H9 (cell line): ENCODE measurements around the gene ARNT2. TPM values are rescaled to one million over a fixed set of nuclear protein-coding genes. Genes with fewer than 3 reads are reported as not detected.
"Not testable (repeated sequence)": the region's sequence is repeated elsewhere in the genome, so short reads cannot be mapped to it uniquely, and the experiment has no call there.

ENCODE experiments used
- DNase-seq: peaks from one replicate; pipeline ENCODE4 v3.0.0-alpha.2; 2017
- H2AFZ ChIP-seq: one replicate; pipeline ENCODE4 v1.6.1; 2013; ENCODE audit warnings: mild to moderate bottlenecking, low read length, control low read depth, moderate library complexity
- H2AK5ac ChIP-seq: 2 replicates; pipeline ENCODE4 v1.6.1; 2013; ENCODE audit warnings: low read length, control low read depth, mixed read lengths; ENCODE audit not compliant: insufficient read length
- H2BK120ac ChIP-seq: one replicate; pipeline ENCODE4 v1.6.1; 2013; ENCODE audit warnings: low read depth, mild to moderate bottlenecking, low read length, control low read depth, inconsistent platforms; ENCODE audit not compliant: poor library complexity, severe bottlenecking
- H2BK12ac ChIP-seq: 2 replicates; pipeline ENCODE4 v1.6.1; 2013; ENCODE audit warnings: low read length, control low read depth, mixed read lengths, low read depth; ENCODE audit not compliant: insufficient read length
- H2BK15ac ChIP-seq: 2 replicates; pipeline ENCODE4 v1.6.1; 2013; ENCODE audit warnings: low read depth, low read length, control low read depth
- H2BK20ac ChIP-seq: one replicate; pipeline ENCODE4 v1.6.1; 2013; ENCODE audit warnings: low read depth, mild to moderate bottlenecking, low read length, control low read depth, inconsistent platforms; ENCODE audit not compliant: poor library complexity, severe bottlenecking
- H2BK5ac ChIP-seq: 2 replicates; pipeline ENCODE4 v1.6.1; 2013; ENCODE audit warnings: low read length, control low read depth, mixed read lengths; ENCODE audit not compliant: insufficient read length
- H3K14ac ChIP-seq: 2 replicates; pipeline ENCODE4 v1.6.1; 2013; ENCODE audit warnings: low read length, control low read depth; ENCODE audit not compliant: insufficient read depth
- H3K18ac ChIP-seq: 2 replicates; pipeline ENCODE4 v1.6.1; 2013; ENCODE audit warnings: low read depth, mild to moderate bottlenecking, mixed read lengths, low read length, control low read depth; ENCODE audit not compliant: insufficient read length
- H3K23ac ChIP-seq: 2 replicates; pipeline ENCODE4 v1.6.1; 2013; ENCODE audit warnings: low read length, control low read depth, mixed read lengths, low read depth; ENCODE audit not compliant: insufficient read length
- H3K23me2 ChIP-seq: 2 replicates; pipeline ENCODE4 v1.6.1; 2013; ENCODE audit warnings: low read depth, mild to moderate bottlenecking, mixed read lengths, low read length, control low read depth; ENCODE audit not compliant: insufficient read length, poor library complexity, severe bottlenecking
- H3K27ac ChIP-seq: 2 replicates; pipeline ENCODE4 v1.5.1; 2013; ENCODE audit warnings: low read length, control low read depth, mixed read lengths, low read depth; ENCODE audit not compliant: insufficient read length
- H3K27me3 ChIP-seq: 2 replicates; pipeline ENCODE4 v1.6.1; 2013; ENCODE audit warnings: low read length, control low read depth, inconsistent platforms; ENCODE audit not compliant: insufficient read depth
- H3K4ac ChIP-seq: 2 replicates; pipeline ENCODE4 v1.6.1; 2013; ENCODE audit warnings: low read depth, mild to moderate bottlenecking, control low read depth, inconsistent platforms, low read length, moderate library complexity
- H3K4me1 ChIP-seq: 2 replicates; pipeline ENCODE4 v1.6.1; 2013; ENCODE audit warnings: low read length, control low read depth, inconsistent platforms; ENCODE audit not compliant: insufficient read depth
- H3K4me2 ChIP-seq: 2 replicates; pipeline ENCODE4 v1.6.1; 2013; ENCODE audit warnings: low read length, control low read depth, mixed read lengths; ENCODE audit not compliant: insufficient read length, insufficient read depth
- H3K56ac ChIP-seq: 2 replicates; pipeline ENCODE4 v1.6.1; 2013; ENCODE audit warnings: low read depth, mild to moderate bottlenecking, mixed read lengths, low read length, control low read depth; ENCODE audit not compliant: insufficient read length
- H3K79me1 ChIP-seq: 2 replicates; pipeline ENCODE4 v1.6.1; 2013; ENCODE audit warnings: low read depth, mild to moderate bottlenecking, moderate library complexity, low read length, control low read depth, inconsistent platforms; ENCODE audit not compliant: insufficient read depth, poor library complexity, severe bottlenecking
- H3K79me2 ChIP-seq: 2 replicates; pipeline ENCODE4 v1.6.1; 2013; ENCODE audit warnings: low read length, control low read depth, inconsistent platforms; ENCODE audit not compliant: insufficient read depth
- H3K9ac ChIP-seq: 2 replicates; pipeline ENCODE4 v1.6.1; 2013; ENCODE audit warnings: low read length, control low read depth, mixed read lengths; ENCODE audit not compliant: insufficient read length; ENCODE audit errors: extremely low read depth
- H3K9me3 ChIP-seq: one replicate; pipeline ENCODE4 v1.6.1; 2013; ENCODE audit warnings: low read depth, low read length, inconsistent platforms; ENCODE audit not compliant: control insufficient read depth
- H3T11ph ChIP-seq: one replicate; pipeline ENCODE4 v1.6.1; 2013; ENCODE audit warnings: mild to moderate bottlenecking, low read length, control low read depth, inconsistent platforms
- H4K20me1 ChIP-seq: one replicate; pipeline ENCODE4 v1.6.1; 2013; ENCODE audit not compliant: control insufficient read depth, insufficient read length, insufficient read depth
- H4K5ac ChIP-seq: 2 replicates; pipeline ENCODE4 v1.6.1; 2013; ENCODE audit warnings: low read depth, mild to moderate bottlenecking, mixed read lengths, low read length, control low read depth; ENCODE audit not compliant: insufficient read length
- H4K8ac ChIP-seq: replicated peaks from 2 replicates; pipeline ENCODE4 v1.6.1; 2013; ENCODE audit warnings: low read length, control low read depth, mixed read lengths, low read depth; ENCODE audit not compliant: insufficient read length
- H4K91ac ChIP-seq: 2 replicates; pipeline ENCODE4 v1.6.1; 2013; ENCODE audit warnings: low read depth, mild to moderate bottlenecking, moderate library complexity, mixed read lengths, low read length, control low read depth; ENCODE audit not compliant: insufficient read length
- H3K27ac Mint-ChIP-seq, 3 experiments: 2 replicates in 2 of 3; 3 replicates in 1 of 3; pipeline ENCODE4 v1.8.0; 2020 to 2021; ENCODE audit warnings: mixed read lengths in 3 of 3, mild to moderate bottlenecking in 1 of 3, moderate library complexity in 1 of 3
- H3K27me3 Mint-ChIP-seq: 2 replicates; pipeline ENCODE4 v1.8.0; 2021; ENCODE audit warnings: low read depth, mild to moderate bottlenecking, moderate library complexity, mixed read lengths
- H3K36me3 Mint-ChIP-seq, 3 experiments: 2 replicates in 2 of 3; 3 replicates in 1 of 3; pipeline ENCODE4 v1.8.0; 2020 to 2021; ENCODE audit warnings: low read depth in 3 of 3, mixed read lengths in 3 of 3; ENCODE audit not compliant: insufficient read depth in 1 of 3
- H3K4me1 Mint-ChIP-seq, 2 experiments: 2 replicates each; pipeline ENCODE4 v1.8.0; 2020; ENCODE audit warnings: mixed read lengths in 2 of 2
- H3K4me3 Mint-ChIP-seq, 2 experiments: 2 replicates in 1 of 2; 3 replicates in 1 of 2; pipeline ENCODE4 v1.8.0; 2020 to 2021; ENCODE audit warnings: mild to moderate bottlenecking in 2 of 2, mixed read lengths in 2 of 2, moderate library complexity in 1 of 2
- H3K9me3 Mint-ChIP-seq, 2 experiments: 2 replicates in 1 of 2; 3 replicates in 1 of 2; pipeline ENCODE4 v1.8.0; 2020; ENCODE audit warnings: mild to moderate bottlenecking in 2 of 2, mixed read lengths in 2 of 2, moderate library complexity in 1 of 2
- CTCF ChIP-seq: fragments of 200-600 bp; sonication (generic); conservative IDR thresholded peaks from 3 replicates; pipeline ENCODE4 v1.8.0; 2021; ENCODE audit warnings: antibody characterized with exemption, mild to moderate bottlenecking
- WGBS: extraction: QIAGEN DNeasy Blood & Tissue Kit; methylation state at CpG from one replicate; pipeline ENCODE4 v1.1.7; 2013; ENCODE audit warnings: missing lambda C conversion rate, low lambda C conversion rate, mixed read lengths; ENCODE audit not compliant: insufficient read length; ENCODE audit errors: extremely low coverage; 5-methylcytosine and 5-hydroxymethylcytosine counted together
- total RNA-seq: library from RNA; stranded (reverse); gene quantifications from 2 replicates; pipeline ENCODE4 v1.2.1, GENCODE V29; 2021

The ARNT2 gene
- total RNA-seq, 1 experiment from 2014 or later, result 10.5 TPM

- H2BK12ac ChIP-seq, result no peak overlapping the region
- no peak overlapping the region for H3K4me2 ChIP-seq
- H3K36me3 Mint-ChIP-seq, result peaks cover 0 to 10% (median 7%) of the 10 kb centered on the region in 3 experiments; a peak in 5 of 7 replicates
- DNase-seq, result no peak
- no CpG with 5 or more reads among the region's 5 CpGs for WGBS
- no peaks in the 10 kb centered on the region for H3K23me2 ChIP-seq
- H2AFZ ChIP-seq, result no peak overlapping the region
- peak overlapping the region; percentile 47 for H4K5ac ChIP-seq
- H3K9me3 ChIP-seq, result no peaks in the 10 kb centered on the region
- no peaks in the 10 kb centered on the region for H3K4me1 Mint-ChIP-seq
- no peak overlapping the region for H4K91ac ChIP-seq
- H3K27me3 Mint-ChIP-seq, result no peaks in the 10 kb centered on the region; the same call in 1 of the 2 replicates
- no peaks in the 10 kb centered on the region for H3K4me1 ChIP-seq
- no peak overlapping the region for H2BK5ac ChIP-seq
- no peak overlapping the region for H3K27ac Mint-ChIP-seq
- H2BK15ac ChIP-seq, result no peak overlapping the region
- H2AK5ac ChIP-seq, result no peak overlapping the region
- H3K14ac ChIP-seq, result no peak overlapping the region
- H3K79me2 ChIP-seq, result no peaks in the 10 kb centered on the region
- no peak overlapping the region for H3T11ph ChIP-seq
- no peak for TF ChIP-seq CTCF
- H3K23ac ChIP-seq, result no peak overlapping the region
- no peak overlapping the region for H3K56ac ChIP-seq
- no peak overlapping the region for H3K18ac ChIP-seq
- H3K9ac ChIP-seq, result no peak overlapping the region
- H3K27me3 ChIP-seq, result no peaks in the 10 kb centered on the region
- H3K4ac ChIP-seq, result no peak overlapping the region
- no peak overlapping the region for H2BK20ac ChIP-seq
- H3K79me1 ChIP-seq, result no peaks in the 10 kb centered on the region
- no peak overlapping the region for H3K27ac ChIP-seq
- no peaks in the 10 kb centered on the region; a peak in 1 of 5 replicates for H3K9me3 Mint-ChIP-seq
- H4K20me1 ChIP-seq, result no peaks in the 10 kb centered on the region
- H3K4me3 Mint-ChIP-seq, result no peak overlapping the region
- no peak overlapping the region for H2BK120ac ChIP-seq
- H4K8ac ChIP-seq, result no peak overlapping the region
Observed at GRCh38 chr15:80509800-80510199, 105.6 kb downstream of the ARNT2 start.

- H3K79me1 ChIP-seq, H3K23me2 ChIP-seq, H3K23ac ChIP-seq, H3K79me2 ChIP-seq, H3K4me3 Mint-ChIP-seq, H3K9ac ChIP-seq, H4K5ac ChIP-seq, H3K4ac ChIP-seq, H2BK120ac ChIP-seq, H2AK5ac ChIP-seq, H3K9me3 ChIP-seq, DNase-seq, H2AFZ ChIP-seq, H3K27me3 ChIP-seq, H3K4me2 ChIP-seq, H3K27ac ChIP-seq, H2BK15ac ChIP-seq, H3K27me3 Mint-ChIP-seq, H4K91ac ChIP-seq, H3K56ac ChIP-seq, H3K4me1 Mint-ChIP-seq, H3K18ac ChIP-seq, H3T11ph ChIP-seq, H3K9me3 Mint-ChIP-seq, H4K20me1 ChIP-seq, H4K8ac ChIP-seq, H2BK20ac ChIP-seq, H3K14ac ChIP-seq, H2BK5ac ChIP-seq, H3K27ac Mint-ChIP-seq, H2BK12ac ChIP-seq, H3K4me1 ChIP-seq: not testable (repeated sequence)
- WGBS, result no CpG with 5 or more reads among the region's 4 CpGs
- H3K36me3 Mint-ChIP-seq, result peaks cover 0 to 15% (median 8%) of the 10 kb centered on the region in 3 experiments; a peak in 5 of 7 replicates
Observed at GRCh38 chr15:80510985-80511384, 106.8 kb downstream of the ARNT2 start.
